ENCODE measurements around the gene ELF5. TPM values are rescaled to one million over a fixed set of nuclear protein-coding genes. Genes with fewer than 3 reads are reported as not detected.

Gene ELF5
- total RNA-seq: under 0.01 TPM in 1 of 2 replicates, not detected in the other

DNA sequence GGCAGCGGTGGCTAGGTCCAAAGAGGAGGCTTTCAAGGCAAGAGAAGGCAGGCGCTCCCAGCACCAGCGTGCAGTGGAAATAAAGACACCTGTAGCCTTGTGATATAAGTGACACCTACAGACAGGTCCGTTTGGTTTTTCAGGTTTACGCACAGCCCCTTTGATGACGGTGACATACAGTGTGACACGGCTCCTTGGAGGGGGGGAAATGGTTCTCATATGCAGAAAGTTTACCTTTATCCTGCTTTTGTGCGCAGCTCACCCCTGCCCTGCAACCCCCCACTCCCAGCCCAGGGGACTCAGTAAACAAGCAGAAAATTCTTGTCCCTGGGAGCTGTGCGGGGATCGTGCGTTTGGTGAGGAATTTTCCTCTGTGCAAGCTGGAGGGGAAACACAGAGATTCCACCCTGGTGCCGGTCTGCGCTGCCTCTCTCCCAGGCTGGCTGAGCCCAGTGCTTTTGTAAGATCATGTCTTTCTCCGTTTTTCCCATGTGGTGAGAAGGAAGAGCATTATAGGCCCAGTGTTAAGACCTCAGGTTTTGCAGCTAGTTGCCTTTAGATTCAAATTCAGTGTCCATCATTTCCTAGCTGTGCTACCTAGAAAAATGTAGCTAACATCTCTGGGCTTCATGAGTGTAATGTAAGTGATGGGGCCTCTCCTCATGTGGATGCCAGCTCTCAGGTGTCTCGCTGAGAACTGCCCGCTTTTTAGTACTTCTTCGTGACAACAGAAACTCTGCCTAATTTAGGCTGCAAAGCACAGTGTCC is at the start of gene ELF5:
Gene ELF5, minus strand, starts transcription at position 113 of the 768 bp plus-strand sequence. CDS start 8,045 bp downstream, outside the sequence.

DNA sequence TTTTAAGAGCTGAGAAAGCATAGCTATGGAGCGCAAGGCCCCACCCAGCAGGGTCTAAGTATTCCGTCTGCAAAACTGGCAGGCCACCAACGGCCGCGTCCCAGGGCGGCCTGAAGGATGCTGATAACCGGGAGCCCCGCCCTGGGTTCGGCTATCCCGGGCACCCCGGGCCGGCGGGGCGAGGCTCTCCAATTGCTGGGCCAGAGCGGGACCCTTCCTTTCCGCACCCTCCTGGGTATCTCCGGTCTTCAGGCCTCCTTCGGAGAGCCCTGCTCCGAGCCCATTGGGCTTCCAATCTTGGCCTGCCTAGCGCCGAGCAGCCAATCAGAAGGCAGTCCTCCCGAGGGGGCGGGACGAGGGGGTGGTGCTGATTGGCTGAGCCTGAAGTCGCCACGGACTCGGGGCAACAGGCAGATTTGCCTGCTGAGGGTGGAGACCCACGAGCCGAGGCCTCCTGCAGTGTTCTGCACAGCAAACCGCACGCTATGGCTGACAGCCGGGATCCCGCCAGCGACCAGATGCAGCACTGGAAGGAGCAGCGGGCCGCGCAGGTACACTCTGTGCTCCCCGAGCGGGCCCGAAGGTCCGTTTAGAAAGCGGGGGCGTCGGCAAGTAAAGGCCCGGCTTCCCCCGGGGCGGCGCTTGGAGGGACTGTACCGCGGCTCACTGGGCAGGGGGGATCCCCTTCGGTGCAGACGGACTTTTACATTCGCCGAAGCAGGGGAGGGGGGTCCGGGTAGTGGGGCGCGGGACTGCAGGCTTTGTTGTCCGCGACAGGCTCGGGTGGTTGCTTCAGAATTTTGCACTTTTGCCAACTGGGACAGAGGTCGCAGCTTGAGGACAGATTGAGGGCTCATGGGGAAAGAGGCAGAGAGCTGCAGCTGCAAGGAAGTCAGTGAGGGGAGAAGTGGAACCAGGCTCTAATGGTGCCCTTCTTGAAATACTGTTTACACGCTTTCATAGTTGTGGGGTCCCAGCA is 74.8 kb downstream of the ELF5 start, which contains the start of gene CAT:
Gene CAT, plus strand, starts transcription at position 406 of the 979 bp plus-strand sequence. Its CDS starts 80 bp downstream, at position 486.

Other genes with a start within 250 kb of the ELF5 start
- 0.27 and 3.7 TPM in 2 replicates for gene ABTB2, start 155.8 kb downstream of the ELF5 start, total RNA-seq
- 39.6 and 62.7 TPM in 2 replicates for gene CAT, start 74.9 kb downstream of the ELF5 start, total RNA-seq
- gene EHF, start 107.3 kb upstream of the ELF5 start, total RNA-seq: not detected in 2 replicates

Data from endothelial cell of coronary artery (primary cell).